A673 (cell line): ENCODE results near the gene CDADC1. TPM values are rescaled to one million over a fixed set of nuclear protein-coding genes. Genes with fewer than 3 reads are reported as not detected.

ENCODE experiments used
- BruUV-seq: library from RNA; stranded (reverse); fragments of 400-500 nt; replicated peaks from 2 replicates; lab custom pipeline; 2021; lab: Mats Ljungman, UMichigan
- CTCF ChIA-PET: fragments of 300-600 bp; sonication (Branson Sonifier 250); formaldehyde crosslinking; loops from one replicate; lab custom pipeline; 2022; ENCODE audit warnings: antibody characterized with exemption; lab: Charles Lee
- POLR2A ChIA-PET: fragments of 300-600 bp; sonication (Branson Sonifier 250); formaldehyde crosslinking; loops from one replicate; lab custom pipeline; 2022; ENCODE audit warnings: antibody characterized with exemption; ENCODE audit not compliant: low non-redundant PET; lab: Charles Lee
- DNase-seq: peaks from one replicate; pipeline ENCODE4 v3.0.0-alpha.2; 2015; ENCODE audit warnings: low spot score
- H3K27ac ChIP-seq: fragments of 200-600 bp; sonication (generic); 2 replicates; pipeline ENCODE4 v1.5.1; 2016; ENCODE audit warnings: mixed run types, low read depth, mild to moderate bottlenecking, mixed read lengths, antibody characterized with exemption, low read length; ENCODE audit not compliant: poor library complexity, severe bottlenecking
- H3K27me3 ChIP-seq: fragments of 200-600 bp; sonication (generic); replicated peaks from 2 replicates; pipeline ENCODE4 v1.6.1; 2017; ENCODE audit warnings: mixed run types, low read depth, mild to moderate bottlenecking, mixed read lengths, antibody characterized with exemption, low read length; ENCODE audit not compliant: insufficient read depth, poor library complexity
- H3K36me3 ChIP-seq: fragments of 200-600 bp; sonication (generic); 2 replicates; pipeline ENCODE4 v1.6.1; 2016; ENCODE audit warnings: mixed run types, mild to moderate bottlenecking, mixed read lengths, antibody characterized with exemption, low read length; ENCODE audit not compliant: insufficient read depth, poor library complexity, severe bottlenecking
- H3K4me1 ChIP-seq: fragments of 200-600 bp; sonication (generic); 2 replicates; pipeline ENCODE4 v1.6.1; 2017; ENCODE audit warnings: mixed run types, mild to moderate bottlenecking, mixed read lengths, antibody characterized with exemption, low read length; ENCODE audit not compliant: insufficient read depth, poor library complexity, severe bottlenecking
- H3K4me3 ChIP-seq: fragments of 200-600 bp; sonication (generic); 2 replicates; pipeline ENCODE4 v1.5.1; 2016; ENCODE audit warnings: low read depth, mixed run types, mild to moderate bottlenecking, mixed read lengths, low read length; ENCODE audit not compliant: poor library complexity, severe bottlenecking
- H3K9me3 ChIP-seq: fragments of 200-600 bp; sonication (generic); 2 replicates; pipeline ENCODE4 v1.6.1; 2016; ENCODE audit warnings: mixed run types, low read depth, mild to moderate bottlenecking, mixed read lengths, antibody characterized with exemption, low read length; ENCODE audit not compliant: poor library complexity, severe bottlenecking
- CTCF ChIP-seq: fragments of 300-800, 200-600 bp; sonication (generic); conservative IDR thresholded peaks from 2 replicates; pipeline ENCODE4 v1.5.1; 2017; ENCODE audit warnings: low read depth, mild to moderate bottlenecking, antibody characterized with exemption, low read length, moderate library complexity, mixed read lengths
- EZH2 ChIP-seq: fragments of 200-600 bp; sonication (generic); IDR thresholded peaks from 2 replicates; pipeline ENCODE4 v1.6.1; 2017; ENCODE audit warnings: borderline replicate concordance, low read depth, mild to moderate bottlenecking, mixed read lengths, antibody characterized with exemption, low read length; ENCODE audit not compliant: poor library complexity, severe bottlenecking
- intact Hi-C: fragments of 100-400 bp; cut with micrococcal nuclease; formaldehyde crosslinking; loops from one replicate; pipeline ENCODE4 v1.10.0; 2022; ENCODE audit not compliant: unreplicated experiment
- total RNA-seq: library from RNA; stranded (reverse); gene quantifications from 2 replicates; pipeline ENCODE4 v1.2.3, GENCODE V29; 2021

CDADC1 gene
- total RNA-seq, 1 experiment from 2014 or later = 19.2 TPM

GRCh38 chr13:49310251-49310650, 62.5 kb downstream of the CDADC1 start:
- peaks cover 5% of the 10 kb centered on the region for H3K4me1 ChIP-seq
- DNase-seq = no peak
- no peaks in the 10 kb centered on the region for H3K9me3 ChIP-seq
- TF ChIP-seq EZH2 = no peak
- no peak for TF ChIP-seq CTCF
- H3K4me3 ChIP-seq = no peak overlapping the region
- intact Hi-C loops = no loop called here
- H3K27me3 ChIP-seq = no peaks in the 10 kb centered on the region
- no TSS peak for BruUV-seq
- no peaks in the 10 kb centered on the region for H3K36me3 ChIP-seq
- ChIA-PET CTCF (no interaction called here), POLR2A (no interaction called here)
- H3K27ac ChIP-seq = no peak overlapping the region

GRCh38 chr13:49311816-49312215, 64.1 kb downstream of the CDADC1 start:
- CTCF ChIA-PET = no interaction called here
- intact Hi-C loops = no loop called here

GRCh38 chr13:49314344-49314882, 66.7 kb downstream of the CDADC1 start:
- CTCF ChIA-PET = no interaction called here
- intact Hi-C loops = no loop called here
- Histone ChIP-seq H3K4me1 (peaks cover 5% of the 10 kb centered on the region), H3K36me3 (no peaks in the 10 kb centered on the region), H3K4me3 (no peak overlapping the region), H3K27ac (no peak overlapping the region), H3K9me3 (no peaks in the 10 kb centered on the region), H3K27me3 (no peaks in the 10 kb centered on the region)
- BruUV-seq = no TSS peak
- TF ChIP-seq EZH2 (no peak), CTCF (no peak)
- DNase-seq = no peak
- POLR2A ChIA-PET = no interaction called here

More at GRCh38 chr13:49311816-49312215, 64.1 kb downstream of the CDADC1 start:
- Histone ChIP-seq H3K27me3 (no peaks in the 10 kb centered on the region), H3K9me3 (no peaks in the 10 kb centered on the region), H3K36me3 (no peaks in the 10 kb centered on the region), H3K4me1 (peaks cover 5% of the 10 kb centered on the region), H3K27ac (no peak overlapping the region), H3K4me3 (no peak overlapping the region)
- TF ChIP-seq EZH2 = no peak
- no peak for TF ChIP-seq CTCF
- DNase-seq = no peak
- BruUV-seq = no TSS peak
- POLR2A ChIA-PET = no interaction called here
